ENCODE results near the gene RASAL2.
"Not testable (repeated sequence)": the region's sequence is repeated elsewhere in the genome, so short reads cannot be mapped to it uniquely, and the experiment has no call there.

Gene RASAL2

DNA sequence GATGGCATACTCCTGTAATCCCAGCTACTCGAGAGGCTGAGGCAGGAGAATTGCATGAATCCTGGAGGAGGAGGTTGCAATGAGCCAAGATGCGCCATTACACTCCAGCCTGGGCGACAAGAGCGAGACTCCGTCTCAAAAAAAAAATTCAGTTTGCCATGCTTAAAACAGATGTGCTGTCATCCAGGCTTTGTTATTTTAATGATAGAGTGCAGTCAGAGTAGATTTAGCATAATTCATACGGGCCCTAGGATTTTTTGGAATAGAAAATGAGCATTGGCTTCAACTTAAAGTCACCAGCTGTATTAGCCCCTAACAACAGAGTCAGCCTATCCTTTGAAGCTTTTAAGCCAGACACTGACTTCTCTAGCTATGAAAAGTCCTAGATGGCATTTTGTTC is 124.6 kb downstream of the RASAL2 start:
- in situ Hi-C loops (cut with MboI; ENCODE audit: low sequenced_read_pairs), result no loop called here

DNA sequence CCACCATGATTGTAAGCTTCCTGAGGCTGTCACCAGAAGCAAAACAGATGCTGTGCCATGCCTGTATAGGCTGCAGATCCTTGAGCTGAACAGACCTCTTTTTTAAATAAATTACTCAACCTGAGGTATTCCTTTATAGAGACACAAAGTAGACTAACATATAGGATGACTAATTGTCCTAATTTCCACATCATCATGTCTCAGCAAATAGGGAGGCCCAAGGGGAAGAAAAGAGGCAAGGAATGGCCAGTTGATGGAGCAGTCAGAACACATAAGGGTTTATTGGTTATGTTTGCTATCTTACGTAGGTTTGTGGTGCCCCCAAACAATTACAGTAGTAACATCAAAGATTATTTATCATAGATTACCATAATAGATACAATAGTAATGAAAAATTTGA is 126.2 kb downstream of the RASAL2 start:
- in situ Hi-C loops (cut with MboI; ENCODE audit: low sequenced_read_pairs), result no loop called here

GRCh38 chr1:178223289-178223688 is 129.4 kb downstream of the RASAL2 start:
- in situ Hi-C loops (cut with MboI; ENCODE audit: low sequenced_read_pairs), result no loop called here

DNA sequence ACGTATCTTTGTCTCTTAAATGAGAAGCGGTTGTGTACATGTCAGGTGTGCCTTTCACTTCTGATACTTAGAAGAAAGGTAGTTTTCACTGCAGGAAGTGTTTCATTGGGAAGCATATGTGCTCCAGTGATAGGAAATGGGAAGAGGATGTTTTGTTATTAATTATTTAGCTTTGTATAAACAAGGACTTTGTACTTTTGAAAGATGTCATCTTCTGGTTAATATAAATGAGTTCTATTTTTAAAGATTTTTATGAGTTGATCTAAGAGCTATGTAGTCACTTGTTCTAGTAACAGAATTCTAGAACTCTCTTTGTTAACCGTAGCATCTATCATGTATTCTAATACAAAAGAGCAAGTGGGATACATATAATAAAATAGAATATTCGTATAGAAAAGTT is 130.5 kb downstream of the RASAL2 start:
- in situ Hi-C loops (cut with MboI; ENCODE audit: low sequenced_read_pairs), result no loop called here

DNA sequence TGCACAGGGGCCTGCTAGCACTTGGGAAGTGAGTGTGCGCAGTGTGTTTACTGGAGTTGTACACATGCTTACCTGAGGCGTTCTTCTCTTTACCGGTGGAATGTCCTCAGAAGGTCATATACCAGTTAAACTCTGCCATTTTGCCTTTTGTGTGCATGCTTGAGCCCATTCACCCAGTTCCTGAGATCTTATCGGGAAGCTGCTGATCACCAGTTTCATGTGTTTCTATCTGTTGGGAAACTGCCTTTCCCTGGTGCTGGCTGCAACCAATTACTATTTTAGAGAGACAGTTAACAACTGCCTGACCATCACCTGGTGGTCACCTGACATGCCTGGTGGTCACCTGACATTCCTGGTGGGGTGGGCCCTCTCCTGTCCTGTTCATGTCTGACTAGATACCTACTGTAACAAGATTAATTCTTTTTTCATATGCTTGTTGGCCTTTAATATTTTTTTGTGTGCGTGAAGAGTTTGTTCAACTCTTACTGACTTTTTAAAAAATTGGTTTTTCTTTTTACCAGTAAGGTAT is 137.0 kb downstream of the RASAL2 start:
- in situ Hi-C loops (cut with MboI; ENCODE audit: low sequenced_read_pairs), result no loop called here

DNA sequence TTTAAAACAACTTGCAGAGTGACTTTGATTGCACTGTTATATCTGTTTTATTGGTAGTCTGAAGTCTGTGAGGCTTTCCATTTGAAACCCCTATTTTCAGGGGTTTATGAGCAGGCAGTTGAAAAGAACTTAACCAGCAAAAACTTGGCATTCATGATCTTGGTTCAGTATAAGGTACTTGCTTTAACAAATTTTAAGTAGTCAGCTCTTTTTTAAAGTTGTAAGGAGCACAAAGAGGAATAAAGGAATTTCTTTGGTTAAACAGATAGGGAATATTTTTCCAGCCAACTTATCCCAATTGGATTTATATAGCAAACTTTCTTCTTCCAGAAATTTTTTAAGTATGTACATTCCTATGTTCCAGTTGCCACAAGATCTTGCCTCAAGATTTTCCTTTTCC is 138.2 kb downstream of the RASAL2 start:
- in situ Hi-C loops (cut with MboI; ENCODE audit: low sequenced_read_pairs), result no loop called here

DNA sequence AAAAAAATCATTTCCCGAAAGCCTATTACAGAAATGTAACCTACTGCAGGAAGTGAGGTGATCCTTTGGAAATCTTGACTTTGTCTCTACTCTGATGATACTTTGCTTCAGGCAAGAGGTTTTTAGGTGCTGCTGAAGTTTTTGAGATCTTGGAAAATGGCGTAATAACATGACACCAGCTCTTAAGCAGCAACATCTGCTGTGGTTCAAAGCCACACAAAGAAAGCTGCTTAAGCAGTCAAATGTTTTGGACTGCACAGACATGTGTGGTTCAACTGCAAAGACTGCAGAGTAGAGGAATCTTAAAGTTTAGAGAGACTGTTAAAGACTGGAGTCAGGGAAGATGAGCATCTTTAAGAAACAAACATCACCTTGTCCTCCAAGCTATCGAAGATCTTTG is 139.0 kb downstream of the RASAL2 start:
- in situ Hi-C loops (cut with MboI; ENCODE audit: low sequenced_read_pairs), result no loop called here

GRCh38 chr1:178237121-178237520 is 143.2 kb downstream of the RASAL2 start:
- in situ Hi-C loops (cut with MboI; ENCODE audit: low sequenced_read_pairs), result no loop called here

GRCh38 chr1:178238722-178239510 is 145.0 kb downstream of the RASAL2 start:
- in situ Hi-C loops (cut with MboI; ENCODE audit: low sequenced_read_pairs), result no loop called here

- in situ Hi-C loops (cut with MboI; ENCODE audit: low sequenced_read_pairs), result no loop called here
These were observed 147.2 kb downstream of the RASAL2 start for GRCh38 chr1:178241057-178241456.

DNA sequence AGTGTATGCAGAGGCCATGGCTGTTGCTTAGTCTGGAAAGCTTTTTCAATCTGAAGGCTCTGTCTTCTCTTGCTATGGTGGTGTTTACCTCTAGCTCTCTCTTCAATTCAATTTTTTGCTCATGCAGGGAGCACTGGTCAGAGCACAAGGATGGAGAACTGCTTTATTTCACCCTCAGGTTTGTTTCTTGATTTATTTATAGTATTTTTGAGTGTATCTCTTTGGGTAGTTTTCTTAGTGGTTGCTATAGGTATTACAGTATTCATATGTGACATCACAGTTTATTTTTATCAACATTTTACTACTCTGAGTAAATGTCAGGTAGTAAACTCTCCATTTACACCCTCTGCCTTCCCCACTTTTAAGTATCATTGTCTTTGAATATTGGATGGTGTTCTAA is 147.9 kb downstream of the RASAL2 start:
- in situ Hi-C loops (cut with MboI; ENCODE audit: low sequenced_read_pairs), result no loop called here

GRCh38 chr1:178243119-178243518 is 149.2 kb downstream of the RASAL2 start:
- in situ Hi-C loops (cut with MboI; ENCODE audit: low sequenced_read_pairs), result no loop called here

DNA sequence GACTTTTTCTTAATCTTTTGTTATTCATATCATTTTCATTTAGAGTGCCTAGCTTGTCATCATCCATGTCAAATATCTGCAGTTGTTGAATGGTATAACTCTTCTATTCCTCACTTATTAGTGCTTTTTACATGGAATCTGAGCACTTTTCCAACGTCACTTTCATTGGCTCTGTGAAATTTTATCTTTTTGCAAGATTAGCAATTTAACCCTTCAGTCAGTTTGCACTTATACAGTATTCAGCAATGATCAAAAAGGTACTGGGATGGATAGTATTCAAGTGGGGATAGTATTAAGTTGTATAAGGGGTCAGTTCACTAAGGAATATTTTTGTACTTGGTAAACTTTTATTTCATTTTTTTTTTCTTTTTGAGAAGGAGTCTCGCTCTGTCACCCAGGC is 150.0 kb downstream of the RASAL2 start:
- in situ Hi-C loops (cut with MboI; ENCODE audit: low sequenced_read_pairs), result no loop called here

- in situ Hi-C loops (cut with MboI; ENCODE audit: low sequenced_read_pairs), result not testable (repeated sequence)
These were observed 154.4 kb downstream of the RASAL2 start for GRCh38 chr1:178248284-178248683.

DNA sequence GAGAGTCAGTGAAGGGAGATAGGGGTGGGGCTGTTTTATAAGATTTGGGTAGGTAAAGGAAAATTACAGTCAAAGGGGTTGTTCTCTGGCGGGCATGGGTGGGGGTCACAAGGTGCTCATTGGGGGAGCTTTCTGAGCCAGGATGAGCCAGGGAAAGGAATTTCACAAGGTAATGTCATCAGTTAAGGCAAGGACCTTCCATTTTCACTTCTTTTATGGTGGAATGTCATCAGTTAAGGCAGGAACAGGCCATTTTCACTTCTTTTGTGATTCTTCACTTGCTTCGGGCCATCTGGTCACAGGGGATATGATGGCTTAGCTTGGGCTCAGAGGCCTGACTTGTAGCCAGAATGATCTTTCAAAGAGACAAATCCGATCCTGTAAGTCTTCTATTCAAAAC is 159.7 kb downstream of the RASAL2 start:
- in situ Hi-C loops (cut with MboI; ENCODE audit: low sequenced_read_pairs), result not testable (repeated sequence)

DNA sequence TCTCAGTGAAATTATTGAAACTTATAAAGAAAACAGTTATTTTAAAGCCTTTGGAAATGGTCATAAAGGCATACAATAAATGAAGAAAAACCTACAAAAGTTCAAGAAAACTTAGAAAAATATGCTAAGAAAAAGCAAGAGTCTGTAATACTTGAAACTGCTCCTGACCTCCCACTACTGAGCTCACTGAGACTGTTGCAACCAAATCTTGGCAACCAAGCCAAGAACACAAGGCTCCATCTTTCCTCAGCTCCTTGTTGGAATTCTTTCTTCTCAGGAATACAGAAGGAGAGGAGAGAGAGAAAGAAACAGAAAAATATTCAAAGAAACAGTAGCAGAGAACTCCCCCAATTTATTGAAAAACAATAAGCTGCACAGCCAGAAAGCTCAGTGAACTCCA is 160.5 kb downstream of the RASAL2 start:
- in situ Hi-C loops (cut with MboI; ENCODE audit: low sequenced_read_pairs), result no loop called here

DNA sequence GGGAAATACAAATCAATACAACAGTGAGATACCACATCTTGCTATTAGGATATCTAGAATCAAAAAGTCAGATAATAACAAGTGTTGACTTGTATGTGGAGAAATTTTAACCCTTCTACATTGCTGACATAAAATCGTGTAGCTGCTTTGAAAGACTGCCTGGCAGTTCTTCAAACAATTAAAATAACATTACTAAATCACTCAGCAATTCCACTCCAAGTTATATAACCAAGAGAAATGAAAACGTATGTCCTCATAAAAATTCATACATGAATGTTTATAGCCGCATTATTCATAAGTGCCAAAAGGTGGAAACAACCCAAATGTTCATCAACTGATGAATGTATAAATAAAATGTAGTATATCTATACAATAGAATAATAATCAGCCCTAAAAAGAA is 164.6 kb downstream of the RASAL2 start:
- in situ Hi-C loops (cut with MboI; ENCODE audit: low sequenced_read_pairs), result no loop called here

- in situ Hi-C loops (cut with MboI; ENCODE audit: low sequenced_read_pairs), result no loop called here
These were observed 168.2 kb downstream of the RASAL2 start for GRCh38 chr1:178262120-178262500.

DNA sequence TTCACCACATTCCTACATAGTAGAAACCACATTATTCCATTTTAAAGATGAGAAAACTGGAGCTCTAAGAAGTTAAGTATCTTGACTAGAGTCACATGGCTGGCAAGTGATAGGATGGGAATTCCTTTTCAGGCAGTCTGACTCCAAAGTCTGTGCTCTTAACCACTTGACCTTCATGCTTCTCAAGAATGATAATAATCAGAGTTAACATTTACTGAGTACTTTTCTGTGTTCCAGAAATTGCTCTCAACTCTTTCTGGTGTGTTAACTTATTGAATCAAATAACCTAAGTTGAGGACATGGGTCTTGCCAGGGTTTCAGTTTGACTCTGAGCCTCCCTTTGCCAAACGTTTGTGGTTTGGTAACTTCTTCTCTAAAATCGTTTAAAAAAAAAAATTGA is 169.4 kb downstream of the RASAL2 start:
- in situ Hi-C loops (cut with MboI; ENCODE audit: low sequenced_read_pairs), result no loop called here

DNA sequence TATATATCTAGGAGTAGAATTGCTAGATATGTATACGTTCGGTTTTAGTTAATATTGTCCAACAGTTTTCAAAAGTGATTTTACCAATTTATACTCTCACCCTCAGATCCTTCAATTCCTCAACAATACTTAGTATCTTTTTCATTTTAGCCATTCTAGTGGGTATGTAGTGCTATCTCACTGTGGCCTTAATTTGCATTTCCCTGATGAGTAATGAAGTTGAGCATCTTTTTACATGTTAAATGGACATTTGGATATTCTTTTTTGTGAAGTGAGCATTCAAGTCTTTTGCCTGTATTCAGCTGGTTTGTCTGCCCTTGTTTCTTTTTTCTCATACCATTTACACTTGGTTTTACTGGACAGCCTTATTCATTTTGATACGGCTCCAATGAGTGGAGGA is 172.2 kb downstream of the RASAL2 start:
- in situ Hi-C loops (cut with MboI; ENCODE audit: low sequenced_read_pairs), result no loop called here

DNA sequence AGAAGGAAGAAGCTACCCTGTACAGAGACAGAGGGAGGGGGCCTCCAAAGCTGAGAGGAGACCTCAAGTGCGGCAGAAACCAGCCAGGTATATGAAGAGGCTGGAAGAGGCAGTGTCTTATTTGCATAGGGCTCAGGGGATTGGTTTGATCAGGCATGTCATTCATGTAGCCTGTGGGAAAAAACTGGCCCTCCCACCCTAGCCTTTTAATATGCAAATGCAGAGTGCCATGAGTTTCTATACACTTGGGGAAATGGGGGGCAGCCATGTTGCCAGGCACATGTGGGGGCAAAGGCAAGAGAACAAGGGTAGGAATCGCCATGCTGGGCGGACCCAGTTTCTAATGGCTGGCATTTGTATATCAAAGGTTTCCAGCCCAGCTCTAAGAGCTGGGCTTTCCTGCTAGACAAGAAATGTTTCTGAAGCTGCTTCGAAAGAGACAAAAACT is 172.7 kb downstream of the RASAL2 start:
- in situ Hi-C loops (cut with MboI; ENCODE audit: low sequenced_read_pairs), result no loop called here

- in situ Hi-C loops (cut with MboI; ENCODE audit: low sequenced_read_pairs), result no loop called here
These were observed 173.8 kb downstream of the RASAL2 start for GRCh38 chr1:178267646-178268094.

DNA sequence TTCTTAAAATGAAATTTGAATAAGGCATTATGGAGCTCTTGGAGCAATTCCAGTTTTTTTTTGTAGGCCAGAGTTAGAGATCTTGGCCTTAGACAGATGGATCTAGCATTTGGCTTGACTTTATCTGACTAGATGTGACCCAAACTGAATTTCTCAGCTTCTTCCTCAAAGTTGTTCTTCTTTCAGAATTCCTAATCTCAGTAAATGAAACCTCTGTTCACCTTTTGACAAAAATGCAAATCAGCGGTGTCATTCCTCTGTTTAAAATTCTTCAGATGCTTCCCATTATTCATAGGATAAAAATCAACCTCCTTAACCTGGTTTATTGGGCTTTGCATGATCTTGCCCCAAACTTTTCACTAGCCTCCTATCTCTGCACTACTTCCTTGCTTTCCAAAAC is 177.6 kb downstream of the RASAL2 start:
- in situ Hi-C loops (cut with MboI; ENCODE audit: low sequenced_read_pairs), result no loop called here

All from HL-60/S4 (cell line).